ENCODE data around the gene OR4F15.
"Not testable (repeated sequence)": the region's sequence is repeated elsewhere in the genome, so short reads cannot be mapped to it uniquely, and the experiment has no call there.

OR4F15 gene

DNA sequence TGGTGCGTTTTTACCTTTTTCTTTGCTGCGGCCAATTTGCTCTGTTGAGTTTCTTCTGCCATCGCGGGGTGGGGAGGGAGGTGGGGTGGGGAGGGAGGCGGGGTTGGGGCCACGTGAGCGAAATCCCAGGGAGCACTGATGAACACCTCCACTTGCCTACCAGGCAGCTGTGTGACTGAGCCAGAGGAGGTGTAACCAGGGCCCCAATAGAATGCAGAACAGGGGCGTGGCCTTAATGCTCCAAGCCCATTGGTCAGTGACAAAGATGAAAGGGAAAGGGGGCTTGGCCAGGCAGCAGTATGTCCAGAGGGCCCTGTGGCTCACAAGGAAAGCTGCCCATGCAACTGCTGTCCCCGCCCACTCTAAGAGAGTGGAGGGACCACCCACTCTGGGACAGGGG lies 30.1 kb upstream of the OR4F15 start:
- no peak overlapping the region for H3K4me3 ChIP-seq (ENCODE audit: low read depth, low read length)
- no peak for DNase-seq (ENCODE audit: low read depth)
- TF ChIP-seq, protein P1, sequence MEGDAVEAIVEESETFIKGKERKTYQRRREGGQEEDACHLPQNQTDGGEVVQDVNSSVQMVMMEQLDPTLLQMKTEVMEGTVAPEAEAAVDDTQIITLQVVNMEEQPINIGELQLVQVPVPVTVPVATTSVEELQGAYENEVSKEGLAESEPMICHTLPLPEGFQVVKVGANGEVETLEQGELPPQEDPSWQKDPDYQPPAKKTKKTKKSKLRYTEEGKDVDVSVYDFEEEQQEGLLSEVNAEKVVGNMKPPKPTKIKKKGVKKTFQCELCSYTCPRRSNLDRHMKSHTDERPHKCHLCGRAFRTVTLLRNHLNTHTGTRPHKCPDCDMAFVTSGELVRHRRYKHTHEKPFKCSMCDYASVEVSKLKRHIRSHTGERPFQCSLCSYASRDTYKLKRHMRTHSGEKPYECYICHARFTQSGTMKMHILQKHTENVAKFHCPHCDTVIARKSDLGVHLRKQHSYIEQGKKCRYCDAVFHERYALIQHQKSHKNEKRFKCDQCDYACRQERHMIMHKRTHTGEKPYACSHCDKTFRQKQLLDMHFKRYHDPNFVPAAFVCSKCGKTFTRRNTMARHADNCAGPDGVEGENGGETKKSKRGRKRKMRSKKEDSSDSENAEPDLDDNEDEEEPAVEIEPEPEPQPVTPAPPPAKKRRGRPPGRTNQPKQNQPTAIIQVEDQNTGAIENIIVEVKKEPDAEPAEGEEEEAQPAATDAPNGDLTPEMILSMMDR (IDR thresholded peaks at IDR 0.05; ENCODE audit: low read depth, low read length, missing control alignments) = no peak

DNA sequence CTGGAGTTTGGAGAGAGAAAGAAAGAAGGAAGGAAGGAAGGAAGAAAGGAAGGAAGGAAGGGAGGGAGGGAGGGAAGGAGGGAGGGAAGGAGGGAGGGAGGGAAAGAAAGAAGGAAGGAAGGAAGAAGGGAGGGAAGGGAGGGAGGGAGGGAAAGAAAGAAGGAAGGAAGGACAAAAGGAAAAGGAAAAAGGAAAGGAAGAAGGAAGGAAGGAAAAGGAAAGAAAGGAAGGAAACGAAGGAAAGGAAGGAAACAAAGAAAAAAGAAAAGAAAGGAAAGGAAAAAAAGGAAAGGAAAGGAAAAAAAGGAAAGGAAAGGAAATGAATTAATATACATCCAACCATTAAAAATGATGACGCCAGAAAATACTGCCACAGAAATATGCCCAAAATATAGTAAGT lies 27.4 kb upstream of the OR4F15 start:
- TF ChIP-seq, protein P1 (IDR thresholded peaks at IDR 0.05; ENCODE audit: low read depth, low read length, missing control alignments) = no peak
- no peak for DNase-seq (ENCODE audit: low read depth)
- no peak overlapping the region for H3K4me3 ChIP-seq (ENCODE audit: low read depth, low read length)

DNA sequence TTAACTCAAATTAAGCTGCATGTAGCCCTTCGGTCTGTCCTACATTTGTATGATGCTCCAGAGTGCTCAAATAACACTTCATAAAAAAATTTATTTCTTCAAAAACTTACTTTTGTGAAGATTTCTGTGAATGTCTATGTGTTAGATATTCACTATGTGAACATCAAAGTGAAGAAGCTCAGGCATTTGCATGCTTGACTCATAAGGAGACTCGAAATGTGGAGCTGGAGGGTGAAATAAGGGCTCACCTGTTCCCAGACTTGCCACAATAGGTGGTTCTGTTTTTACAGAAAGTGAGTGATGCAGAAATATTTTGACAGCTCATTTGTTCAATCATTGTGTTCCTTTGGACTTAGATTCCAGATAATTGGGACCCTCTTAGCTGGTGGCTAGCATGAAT lies 25.6 kb upstream of the OR4F15 start:
- not testable (repeated sequence) for DNase-seq (ENCODE audit: low read depth); H3K4me3 ChIP-seq (ENCODE audit: low read depth, low read length)

DNA sequence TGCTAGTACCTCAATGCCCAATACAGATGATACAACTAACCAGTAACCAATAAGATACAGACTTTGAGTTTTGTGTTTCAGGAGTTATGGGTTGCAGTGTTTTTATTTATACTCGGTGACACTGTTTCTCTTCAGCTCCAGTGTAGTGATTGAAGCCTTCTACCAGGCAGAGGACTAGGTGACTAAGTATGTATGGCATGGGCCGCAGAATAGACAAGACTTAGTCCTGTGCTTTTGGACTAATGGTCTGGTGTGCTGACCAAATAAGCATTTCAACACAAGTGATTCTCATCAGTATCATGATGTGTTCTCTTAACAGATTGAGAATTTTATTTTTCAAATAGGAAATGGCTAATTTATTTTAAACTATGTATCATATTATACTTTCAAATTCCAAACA lies 24.0 kb upstream of the OR4F15 start:
- not testable (repeated sequence) for DNase-seq (ENCODE audit: low read depth); H3K4me3 ChIP-seq (ENCODE audit: low read depth, low read length)

DNA sequence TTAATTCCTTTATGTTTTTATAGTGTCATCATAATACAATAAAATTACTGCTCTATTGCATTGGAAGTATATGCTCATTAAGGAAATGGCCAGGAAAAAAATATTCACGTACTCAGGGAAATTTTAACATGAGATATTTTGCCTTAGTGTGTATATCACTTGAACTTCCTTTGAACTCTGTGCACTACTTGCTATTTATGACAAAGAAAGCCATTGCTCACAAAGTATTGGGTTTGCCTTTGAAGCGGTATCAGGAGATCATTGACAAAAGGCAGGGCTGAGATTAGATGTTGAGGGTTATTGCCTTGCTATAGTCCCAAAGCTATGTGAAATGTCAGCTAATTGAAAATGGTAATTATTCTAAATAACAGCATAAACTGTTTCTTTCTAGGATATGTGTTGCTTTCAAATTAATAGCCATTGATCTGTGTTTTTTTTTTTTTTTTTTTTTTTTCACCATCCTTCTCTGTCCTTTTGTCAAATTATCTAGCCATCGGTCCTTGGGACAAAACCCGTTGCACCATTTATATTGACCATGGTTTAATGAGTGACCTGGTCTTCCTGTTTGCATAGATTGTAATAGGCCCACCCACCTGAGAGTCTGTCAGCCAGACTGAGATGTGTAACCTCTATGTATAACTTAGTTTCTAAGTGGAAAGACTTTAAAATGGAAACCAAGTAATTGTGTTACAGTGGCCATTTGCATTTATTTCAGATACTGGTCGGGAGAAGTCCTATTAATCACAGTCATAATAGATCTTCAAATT lies 23.3 kb upstream of the OR4F15 start:
- not testable (repeated sequence) for DNase-seq (ENCODE audit: low read depth); H3K4me3 ChIP-seq (ENCODE audit: low read depth, low read length)

DNA sequence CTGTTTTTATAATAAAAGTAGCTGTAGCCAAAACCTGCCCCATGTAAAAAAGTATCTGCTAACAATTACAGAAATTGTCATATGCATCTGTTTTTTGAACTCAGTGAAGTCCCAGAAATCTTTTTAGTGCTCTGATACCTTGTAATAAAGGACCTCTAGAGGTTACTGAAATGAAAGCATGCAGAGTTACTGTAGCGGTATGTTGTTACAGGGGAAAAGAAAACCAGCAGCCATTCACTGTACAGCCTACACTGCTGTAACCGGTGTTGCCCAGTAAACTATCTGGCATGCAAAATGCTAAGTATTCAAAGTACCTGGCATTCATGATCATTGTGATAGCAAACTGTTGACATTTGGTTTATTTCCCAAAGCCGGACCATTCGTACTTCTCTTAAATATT lies 21.3 kb upstream of the OR4F15 start:
- not testable (repeated sequence) for DNase-seq (ENCODE audit: low read depth); H3K4me3 ChIP-seq (ENCODE audit: low read depth, low read length)

DNA sequence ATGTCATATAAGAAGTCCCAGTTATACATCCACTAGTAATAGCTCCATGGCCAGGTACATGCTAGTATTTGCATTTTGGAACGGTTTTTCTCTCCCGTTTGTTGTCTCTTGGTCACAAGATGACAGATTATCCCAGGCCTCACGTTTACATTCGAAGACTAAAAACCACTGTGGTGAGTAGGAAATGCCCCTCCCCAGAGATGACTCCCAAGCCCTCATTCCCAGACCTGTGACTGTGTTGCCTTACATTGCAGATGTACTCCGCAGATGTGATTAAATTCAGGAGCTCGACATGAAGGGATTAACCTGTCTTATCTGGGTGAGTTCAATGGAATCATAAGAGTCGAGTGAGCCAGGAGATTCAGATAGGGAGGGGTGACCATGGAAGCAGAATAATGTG lies 18.0 kb upstream of the OR4F15 start:
- not testable (repeated sequence) for H3K4me3 ChIP-seq (ENCODE audit: low read depth, low read length)

DNA sequence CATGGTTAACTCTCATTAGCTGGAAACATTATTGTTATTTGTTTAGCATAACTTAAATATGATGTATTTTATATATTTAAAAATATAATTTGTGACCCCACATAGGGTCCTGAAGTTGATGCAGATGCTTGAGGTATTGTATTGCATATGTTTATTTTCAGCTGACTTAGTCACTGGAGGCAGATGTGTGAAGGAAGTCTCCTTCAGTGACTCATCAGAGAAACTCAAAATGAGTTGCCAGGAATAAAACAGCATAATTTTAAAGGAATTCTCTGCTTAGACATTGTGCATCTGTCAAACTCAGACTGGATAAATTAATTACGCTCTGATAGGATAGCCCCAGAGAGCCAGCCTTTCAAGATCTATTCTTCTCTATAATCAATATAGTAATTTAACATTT lies 16.5 kb upstream of the OR4F15 start:
- TF ChIP-seq, protein P1 (IDR thresholded peaks at IDR 0.05; ENCODE audit: low read depth, low read length, missing control alignments) = no peak
- H3K4me3 ChIP-seq (ENCODE audit: low read depth, low read length) = no peak overlapping the region
- DNase-seq (ENCODE audit: low read depth) = no peak

More for the DNA sequence above, 18.0 kb upstream of the OR4F15 start:
- not testable (repeated sequence) for DNase-seq (ENCODE audit: low read depth)

DNA sequence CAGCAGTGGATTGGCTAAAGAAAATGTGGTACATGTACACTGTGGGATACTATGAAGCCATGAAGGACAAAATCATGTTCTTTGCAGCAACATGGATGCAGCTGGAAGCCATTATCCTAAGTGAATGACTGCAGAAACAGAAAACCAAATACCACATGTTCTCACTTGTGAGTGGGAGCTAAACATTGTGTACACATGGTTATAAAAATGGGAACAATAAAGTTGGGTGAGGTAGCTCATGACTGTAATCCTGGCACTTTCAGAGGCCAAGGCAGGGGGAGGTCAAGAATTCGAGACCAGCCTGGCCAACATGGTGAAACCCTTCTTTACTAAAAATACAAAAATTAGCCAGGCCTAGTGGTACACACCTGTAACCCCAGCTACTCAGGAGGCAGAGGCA lies 12.3 kb upstream of the OR4F15 start:
- no peak for DNase-seq (ENCODE audit: low read depth)
- no peak overlapping the region for H3K4me3 ChIP-seq (ENCODE audit: low read depth, low read length)
- TF ChIP-seq, protein P1 (IDR thresholded peaks at IDR 0.05; ENCODE audit: low read depth, low read length, missing control alignments) = no peak

DNA sequence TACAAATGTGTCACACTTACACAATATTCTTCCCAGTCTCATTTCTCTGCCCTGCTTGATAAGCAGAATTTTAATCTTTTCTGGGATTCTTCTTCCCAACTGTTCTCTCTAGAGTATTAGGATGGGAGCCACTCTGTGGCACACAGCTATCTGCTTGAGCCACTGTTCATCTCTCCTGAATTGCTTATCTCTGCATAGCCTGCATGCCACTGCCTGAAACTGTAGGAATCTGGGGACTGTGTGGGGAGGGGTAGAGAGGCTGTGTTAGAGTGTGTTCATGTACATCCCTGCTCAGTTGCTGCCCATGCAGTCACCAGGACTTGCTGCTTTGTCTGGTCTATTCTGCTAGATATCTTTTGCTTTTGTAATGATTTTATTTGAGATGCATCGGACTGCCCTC lies 11.0 kb upstream of the OR4F15 start:
- TF ChIP-seq, protein P1 (IDR thresholded peaks at IDR 0.05; ENCODE audit: low read depth, low read length, missing control alignments) = no peak
- no peak overlapping the region for H3K4me3 ChIP-seq (ENCODE audit: low read depth, low read length)
- no peak for DNase-seq (ENCODE audit: low read depth)
